ENCODE data around the gene DENND1B. TPM values are rescaled to one million over a fixed set of nuclear protein-coding genes. Genes with fewer than 3 reads are reported as not detected.

The DENND1B gene
- total and polyA plus RNA-seq, 9 of the 15 experiments (the other 6 are each of a cell fraction or from before 2014, with no cell fraction given) = 2.1 to 12.1 (median 7.5) TPM

DNA sequence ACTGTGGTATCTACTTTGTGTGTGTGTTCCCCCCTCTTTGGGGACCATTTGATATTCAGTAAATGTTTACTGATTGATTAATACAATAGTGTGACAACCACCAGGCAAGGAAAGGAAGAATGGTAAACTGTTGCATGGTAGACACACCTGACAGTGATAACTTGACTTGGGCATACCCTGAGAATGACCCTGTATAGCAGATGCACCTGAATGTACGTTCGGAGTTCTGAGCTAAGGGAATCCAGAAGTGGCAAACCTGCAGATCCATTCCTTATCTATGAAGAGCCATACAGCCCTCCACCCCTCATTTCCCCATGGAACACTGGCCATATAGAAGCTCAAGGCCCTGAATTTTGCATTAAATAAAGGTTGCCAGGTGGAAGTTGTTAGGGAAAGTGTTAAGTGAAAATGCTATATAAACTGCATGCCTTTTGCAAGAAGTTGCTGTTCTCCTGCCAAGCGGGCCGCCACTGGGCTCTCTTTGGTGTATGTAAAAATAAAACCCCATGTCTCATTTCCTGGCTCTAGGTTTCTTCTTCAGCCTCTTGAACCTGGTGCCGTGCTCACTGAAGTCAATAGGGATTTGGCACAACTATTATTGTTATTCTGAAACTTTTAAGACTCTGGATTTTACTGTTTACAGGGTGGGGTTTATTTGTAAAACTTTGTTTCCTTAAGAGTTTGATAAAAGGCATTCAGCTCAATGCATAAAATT is 32.6 kb upstream of the DENND1B start:
- Histone ChIP-seq H3K79me2 (ENCODE audit: control insufficient read depth, insufficient read depth, low read length) (no peaks in the 10 kb centered on the region), H3K9me1 (ENCODE audit: control insufficient read depth, insufficient read depth, low read length) (no peaks in the 10 kb centered on the region), H3K4me2 (ENCODE audit: insufficient read depth, low read length) (no peak overlapping the region), H3K4me1 (replicated peaks in 1 of 2; ENCODE audit: control insufficient read depth in 2 of 2, insufficient read depth in 2 of 2, low read length in 2 of 2) (no peaks in the 10 kb centered on the region), H3K27ac (ENCODE audit: extremely low read depth, low read depth, low read length) (no peak overlapping the region), H4K20me1 (replicated peaks; ENCODE audit: control insufficient read depth, insufficient read depth, low read length) (no peaks in the 10 kb centered on the region), H3K9me3 (replicated peaks; ENCODE audit: control insufficient read depth, insufficient read depth, low read depth, low read length) (no peaks in the 10 kb centered on the region), H3K9ac (ENCODE audit: insufficient read depth in 1 of 2, low read depth in 2 of 2, low read length in 2 of 2) (no peak overlapping the region), H3K27me3 (ENCODE audit: control insufficient read depth in 2 of 2, insufficient read depth in 2 of 2, low read length in 2 of 2) (no peaks in the 10 kb centered on the region; a peak in 2 of 5 replicates), H3K4me3 (no peak overlapping the region), H2AFZ (ENCODE audit: low read depth, low read length) (no peak overlapping the region), H3K36me3 (ENCODE audit: control insufficient read depth, insufficient read depth, low read length) (no peaks in the 10 kb centered on the region)
- no peak for DNase-seq (ENCODE audit: extremely low read depth in 1 of 4, low spot score in 3 of 4)
- ChIA-PET POLR2A (interaction anchor here (0.6 to 2.1 kb wide), 3 partner anchors 11 to 93 kb away, joined by 3 to 8 read pairs (median 3); no protein-coding TSS in a partner anchor), CTCF (ENCODE audit: low intra/inter-chr PET ratio) (no interaction called here)
- intact Hi-C loops (cut with micrococcal nuclease) (no loop called here), in situ Hi-C loops (cut with MboI) (no loop called here)
- TF ChIP-seq FUS (optimal IDR thresholded peaks at IDR 0.05; ENCODE audit: low read depth, low read length) (no peak), U2AF2 (optimal IDR thresholded peaks at IDR 0.05; ENCODE audit: low read depth, low read length) (no peak), MIER1 (IDR thresholded peaks at IDR 0.05; ENCODE audit: low read depth) (no peak)
- TF ChIP-seq, protein P1, sequence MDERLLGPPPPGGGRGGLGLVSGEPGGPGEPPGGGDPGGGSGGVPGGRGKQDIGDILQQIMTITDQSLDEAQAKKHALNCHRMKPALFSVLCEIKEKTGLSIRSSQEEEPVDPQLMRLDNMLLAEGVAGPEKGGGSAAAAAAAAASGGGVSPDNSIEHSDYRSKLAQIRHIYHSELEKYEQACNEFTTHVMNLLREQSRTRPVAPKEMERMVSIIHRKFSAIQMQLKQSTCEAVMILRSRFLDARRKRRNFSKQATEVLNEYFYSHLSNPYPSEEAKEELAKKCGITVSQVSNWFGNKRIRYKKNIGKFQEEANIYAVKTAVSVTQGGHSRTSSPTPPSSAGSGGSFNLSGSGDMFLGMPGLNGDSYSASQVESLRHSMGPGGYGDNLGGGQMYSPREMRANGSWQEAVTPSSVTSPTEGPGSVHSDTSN (CRISPR knock-in tag; IDR thresholded peaks at IDR 0.05; ENCODE audit: low read depth) = no peak
- TF ChIP-seq, protein P1 (tag; conservative IDR thresholded peaks at IDR 0.05; ENCODE audit: low read depth) = no peak
- TF ChIP-seq, protein P2, sequence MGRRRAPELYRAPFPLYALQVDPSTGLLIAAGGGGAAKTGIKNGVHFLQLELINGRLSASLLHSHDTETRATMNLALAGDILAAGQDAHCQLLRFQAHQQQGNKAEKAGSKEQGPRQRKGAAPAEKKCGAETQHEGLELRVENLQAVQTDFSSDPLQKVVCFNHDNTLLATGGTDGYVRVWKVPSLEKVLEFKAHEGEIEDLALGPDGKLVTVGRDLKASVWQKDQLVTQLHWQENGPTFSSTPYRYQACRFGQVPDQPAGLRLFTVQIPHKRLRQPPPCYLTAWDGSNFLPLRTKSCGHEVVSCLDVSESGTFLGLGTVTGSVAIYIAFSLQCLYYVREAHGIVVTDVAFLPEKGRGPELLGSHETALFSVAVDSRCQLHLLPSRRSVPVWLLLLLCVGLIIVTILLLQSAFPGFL (CRISPR knock-in tag; IDR thresholded peaks at IDR 0.05) = no peak
- no TSS peak for BruUV-seq (replicated peaks)
- no peak; the same call in 2 of the 3 replicates for ATAC-seq
- FAIRE-seq = no peak
- 16% methylated on average over 5 of the region's 5 CpGs for WGBS (ENCODE audit: insufficient coverage, low coverage, missing lambda C conversion rate)
